GM18951 (cell line): ENCODE results near the gene CNPY2.
"Not testable (repeated sequence)": the region's sequence is repeated elsewhere in the genome, so short reads cannot be mapped to it uniquely, and the experiment has no call there.

ENCODE experiments used
- POLR2A ChIP-seq: IDR thresholded peaks from 4 replicates; pipeline ENCODE4 v1.6.1; 2011; ENCODE audit warnings: mild to moderate bottlenecking; ENCODE audit not compliant: insufficient read length, insufficient read depth; ENCODE audit errors: extremely low read depth
- in situ Hi-C: fragments of 300-500 bp; cut with MboI; formaldehyde crosslinking; loops from one replicate; pipeline ENCODE4 v1.12.0; 2022; ENCODE audit warnings: low sequenced_read_pairs, mixed read lengths, inconsistent platforms; ENCODE audit not compliant: unreplicated experiment

CNPY2 gene

DNA sequence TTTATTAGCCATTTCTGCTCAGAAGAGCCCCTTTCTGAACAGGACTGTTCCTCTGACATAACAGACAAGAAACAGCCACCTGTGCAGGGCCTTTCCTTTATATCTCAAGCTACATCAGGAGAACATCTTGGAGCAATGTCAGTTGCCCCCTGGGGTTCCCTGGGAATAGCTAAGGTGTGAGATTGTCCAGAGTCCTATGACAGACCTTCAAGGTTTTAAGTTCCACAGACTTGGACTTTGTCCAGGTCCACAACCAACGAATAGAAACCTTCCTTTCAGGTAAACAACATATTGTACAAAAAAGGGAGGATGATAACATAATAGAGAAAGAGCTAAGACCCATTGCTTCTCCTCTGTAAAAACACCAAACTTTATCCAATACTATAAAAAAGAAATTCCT, 25.8 kb upstream of the CNPY2 start:
- in situ Hi-C loops: no loop called here
- no peak for TF ChIP-seq POLR2A

GRCh38 chr12:56339158-56339422, 23.3 kb upstream of the CNPY2 start:
- in situ Hi-C loops: no loop called here
- TF ChIP-seq POLR2A: no peak

- in situ Hi-C loops: no loop called here
- TF ChIP-seq POLR2A: peak; percentile 29
These were observed 22.7 kb upstream of the CNPY2 start, which contains the start of gene IL23A for GRCh38 chr12:56338308-56339157. TSS of gene IL23A (plus strand) at chr12:56338884. CDS start at chr12:56339045, 161 bp downstream.

- in situ Hi-C loops: no loop called here
These were observed 22.0 kb upstream of the CNPY2 start for GRCh38 chr12:56337753-56338251.

GRCh38 chr12:56336361-56337167, 20.8 kb upstream of the CNPY2 start:
- in situ Hi-C loops: no loop called here
- no peak for TF ChIP-seq POLR2A

More at GRCh38 chr12:56337753-56338251, 22.0 kb upstream of the CNPY2 start:
- no peak for TF ChIP-seq POLR2A

- in situ Hi-C loops: not testable (repeated sequence)
These were observed 19.7 kb upstream of the CNPY2 start for GRCh38 chr12:56335527-56335926.

DNA sequence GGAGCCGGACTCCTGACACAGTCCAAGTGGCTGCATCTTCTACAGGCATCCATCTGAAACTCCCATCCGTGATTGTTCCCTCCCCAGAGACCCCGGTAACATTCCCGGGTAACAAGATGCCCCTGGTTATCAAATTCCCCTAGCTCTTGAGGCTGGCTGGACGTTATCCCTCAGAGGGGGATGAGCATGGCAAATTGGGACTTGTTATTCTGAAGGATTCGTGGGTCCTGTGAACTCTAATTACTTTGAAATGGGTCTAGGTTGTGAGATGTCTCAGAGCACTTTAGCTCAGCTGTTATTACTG, 18.7 kb upstream of the CNPY2 start:
- no peak for TF ChIP-seq POLR2A
- in situ Hi-C loops: no loop called here

DNA sequence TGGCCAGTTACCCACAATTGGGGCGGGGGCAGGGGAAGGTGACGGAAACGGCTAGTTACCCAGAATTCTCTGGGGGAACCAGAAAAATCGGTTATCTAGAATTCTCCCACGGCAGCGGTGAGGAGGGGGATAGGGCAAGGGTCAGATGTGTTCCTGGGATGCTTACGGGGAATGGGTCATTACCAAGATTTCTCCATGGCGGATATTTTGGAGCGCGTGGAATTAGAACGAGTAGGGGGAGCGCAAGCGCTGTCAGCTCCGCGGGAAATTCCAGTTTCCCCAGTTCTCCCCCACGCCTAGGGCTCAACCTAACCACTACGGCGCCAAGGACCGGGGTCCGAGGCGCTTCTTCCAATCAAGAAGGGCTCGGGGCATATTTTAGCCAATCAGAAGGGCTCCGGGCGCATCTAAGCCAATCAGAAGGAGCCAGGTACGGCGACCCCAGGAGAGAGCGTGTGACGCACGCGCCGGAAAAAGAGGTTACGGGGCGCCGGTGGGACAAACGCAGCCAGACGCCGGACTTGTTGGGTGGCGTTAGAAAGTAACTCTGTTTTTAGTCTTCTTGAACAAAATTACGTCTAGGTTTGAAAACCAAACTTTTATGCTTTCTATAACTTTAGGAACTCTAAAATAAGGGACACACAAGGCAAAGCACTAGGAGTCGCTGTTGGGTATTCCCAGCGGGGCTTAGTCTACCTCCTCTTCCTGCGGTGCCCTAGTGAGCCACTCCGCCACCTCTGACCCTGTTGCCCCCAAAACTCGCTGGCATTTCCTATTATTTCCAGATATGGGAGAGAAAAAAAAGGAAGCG, 18.1 kb upstream of the CNPY2 start, which contains the start of gene PAN2:
PAN2 (minus strand) TSS at position 322 of the 811 bp plus-strand sequence. CDS start 906 bp downstream, outside the sequence.
- in situ Hi-C loops: no loop called here
- peak; percentile 89 for TF ChIP-seq POLR2A

DNA sequence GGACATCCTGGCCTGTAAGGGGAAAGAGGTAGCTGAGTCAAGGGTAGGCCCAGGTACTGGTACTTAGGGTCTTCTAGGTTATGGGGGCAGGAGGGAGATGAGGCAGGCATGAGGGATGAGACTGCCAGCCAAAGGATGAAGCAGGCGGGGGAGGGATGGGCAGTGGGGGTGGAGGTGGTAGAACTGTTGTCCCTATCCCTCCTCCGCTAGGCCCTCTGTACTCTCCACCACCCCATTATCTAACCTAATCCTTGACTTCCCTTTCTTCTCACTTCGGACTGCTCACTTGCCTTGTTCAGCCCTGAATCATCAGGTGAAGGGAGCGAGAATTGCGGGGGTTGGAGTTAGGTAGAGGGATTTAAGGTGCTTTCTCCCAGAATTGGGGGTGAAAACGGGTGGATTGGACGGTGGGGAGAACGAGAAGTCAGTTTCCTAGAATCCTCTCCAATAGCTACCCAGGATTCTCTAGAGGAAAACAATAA, 17.4 kb upstream of the CNPY2 start:
- no peak for TF ChIP-seq POLR2A
- in situ Hi-C loops: no loop called here

GRCh38 chr12:56332512-56333196, 16.9 kb upstream of the CNPY2 start:
- TF ChIP-seq POLR2A: no peak
- in situ Hi-C loops: no loop called here

- in situ Hi-C loops: no loop called here
- TF ChIP-seq POLR2A: no peak
These were observed 15.2 kb upstream of the CNPY2 start for GRCh38 chr12:56330936-56331490.

- in situ Hi-C loops: no loop called here
- TF ChIP-seq POLR2A: no peak
These were observed 10.7 kb upstream of the CNPY2 start for GRCh38 chr12:56326533-56326932.
